Activated CD8-positive, alpha-beta memory T cell treated with anti-CD3 and anti-CD28 coated beads for 36 hours (primary cell): ENCODE data around the gene PPEF1. TPM values are rescaled to one million over a fixed set of nuclear protein-coding genes. Genes with fewer than 3 reads are reported as not detected.

ENCODE experiments used
- CTCF ChIA-PET: fragments of 350-600 bp; sonication (Branson Sonifier 250); formaldehyde crosslinking; loops from one replicate; lab custom pipeline; 2021; ENCODE audit warnings: antibody characterized with exemption; lab: Charles Lee
- POLR2A ChIA-PET: fragments of 350-600 bp; sonication (Branson Sonifier 250); formaldehyde crosslinking; loops from one replicate; lab custom pipeline; 2021; ENCODE audit warnings: antibody characterized with exemption; lab: Charles Lee
- total RNA-seq, 2 experiments: library from RNA; stranded (reverse); gene quantifications; one replicate each; pipeline ENCODE4 v1.2.3, GENCODE V29; 2021

The PPEF1 gene
- total RNA-seq, 2 experiments from 2014 or later: not detected

GRCh38 chrX:18872621-18873020 lies 165.2 kb downstream of the PPEF1 start:
- ChIA-PET CTCF (no interaction called here), POLR2A (no interaction called here)

- ChIA-PET CTCF (no interaction called here), POLR2A (no interaction called here)
These were observed 165.8 kb downstream of the PPEF1 start for GRCh38 chrX:18873189-18873791.

GRCh38 chrX:18873836-18874235 lies 166.4 kb downstream of the PPEF1 start:
- ChIA-PET POLR2A (no interaction called here), CTCF (no interaction called here)

GRCh38 chrX:18874560-18875255 lies 167.3 kb downstream of the PPEF1 start:
- POLR2A ChIA-PET: no interaction called here
- CTCF ChIA-PET: interaction anchor here (1.1 kb wide), 1 partner anchor 12 kb away, joined by 3 read pairs; no protein-coding TSS in a partner anchor

- POLR2A ChIA-PET: no interaction called here
- CTCF ChIA-PET: interaction anchor here (1.1 kb wide), 1 partner anchor 11 kb away, joined by 3 read pairs; no protein-coding TSS in a partner anchor
These were observed 167.9 kb downstream of the PPEF1 start for GRCh38 chrX:18875256-18875878.

- ChIA-PET POLR2A (no interaction called here), CTCF (no interaction called here)
These were observed 170.0 kb downstream of the PPEF1 start for GRCh38 chrX:18877469-18877868.

Other genes starting within 250 kb of the PPEF1 start
- gene RS1, start 35.5 kb upstream of the PPEF1 start, total RNA-seq: not detected